Endothelial cell of umbilical vein (primary cell): Measurements from ENCODE around the gene ATG101. TPM values are rescaled to one million over a fixed set of nuclear protein-coding genes. Genes with fewer than 3 reads are reported as not detected.

ENCODE experiments used
- BruUV-seq: library from RNA; stranded (reverse); fragments of 400-500 nt; replicated peaks from 2 replicates; lab custom pipeline; 2021; lab: Mats Ljungman, UMichigan
- CTCF ChIA-PET: fragments of 300-600, 350-600 bp; sonication (Branson Sonifier 250); formaldehyde crosslinking; loops from one replicate; lab custom pipeline; 2021; ENCODE audit warnings: antibody characterized with exemption, inconsistent platforms; lab: Charles Lee
- POLR2A ChIA-PET: fragments of 300-600, 350-600 bp; sonication (Branson Sonifier 250); formaldehyde crosslinking; loops from one replicate; lab custom pipeline; 2021; ENCODE audit warnings: antibody characterized with exemption, inconsistent platforms; lab: Charles Lee
- DNase-seq: peaks from one replicate; pipeline ENCODE4 v3.0.0-alpha.2; 2011; ENCODE audit warnings: low read depth, low spot score
- FAIRE-seq: peaks from 2 replicates; lab custom pipeline; 2011; peaks lifted over from hg19 to GRCh38; lab: Jason Lieb, UNC
- H2AFZ ChIP-seq: 2 replicates; pipeline ENCODE4 v1.6.0; 2012; ENCODE audit warnings: low read depth, low read length, control low read depth, inconsistent platforms
- H3K27ac ChIP-seq: 2 replicates; pipeline ENCODE4 v1.5.1; 2011; ENCODE audit warnings: low read depth, mild to moderate bottlenecking, control low read depth, low read length, moderate library complexity; ENCODE audit not compliant: insufficient read depth
- H3K27me3 ChIP-seq, 2 experiments: 2 replicates each; pipeline versions ENCODE4 v1.6.0 to v1.6.1; 2011; ENCODE audit warnings: low read length in 2 of 2, mixed read lengths in 1 of 2; ENCODE audit not compliant: control insufficient read depth in 2 of 2, insufficient read depth in 2 of 2
- H3K36me3 ChIP-seq, 2 experiments: 2 replicates in 1 of 2; 3 replicates in 1 of 2; pipeline ENCODE4 v1.5.1; 2011; ENCODE audit warnings: low read length in 2 of 2, mild to moderate bottlenecking in 1 of 2, moderate library complexity in 1 of 2; ENCODE audit not compliant: control insufficient read depth in 2 of 2, insufficient read depth in 2 of 2; ENCODE audit errors: extremely low read depth in 1 of 2
- H3K4me1 ChIP-seq: 3 replicates; pipeline ENCODE4 v1.5.1; 2011; ENCODE audit warnings: mild to moderate bottlenecking, low read length; ENCODE audit not compliant: control insufficient read depth, insufficient read depth; ENCODE audit errors: extremely low read depth
- H3K4me2 ChIP-seq: 2 replicates; pipeline ENCODE4 v1.6.1; 2011; ENCODE audit warnings: low read length, control low read depth, mixed read lengths; ENCODE audit not compliant: insufficient read depth
- H3K4me3 ChIP-seq, 3 experiments: fragments of 200-600 bp in 1 of 3; sonication (generic), shearing (Covaris generic) in 1 of 3; replicated peaks in 1 of 3; 2 replicates each; pipeline ENCODE4 v1.5.1; 2011 to 2016; ENCODE audit warnings: control low read depth in 3 of 3, low read length in 3 of 3, mild to moderate bottlenecking in 2 of 3, inconsistent platforms in 1 of 3, low read depth in 1 of 3, moderate library complexity in 1 of 3; ENCODE audit not compliant: insufficient read depth in 1 of 3
- H3K79me2 ChIP-seq: 2 replicates; pipeline ENCODE4 v1.6.0; 2012; ENCODE audit warnings: low read length, inconsistent platforms; ENCODE audit not compliant: control insufficient read depth, insufficient read depth
- H3K9ac ChIP-seq: replicated peaks from 2 replicates; pipeline ENCODE3; 2011; ENCODE audit warnings: low read length, control low read depth; ENCODE audit not compliant: insufficient read depth; ENCODE audit errors: extremely low read depth
- H3K9me1 ChIP-seq: replicated peaks from 3 replicates; pipeline ENCODE4 v1.6.0; 2011; ENCODE audit warnings: mild to moderate bottlenecking, low read length; ENCODE audit not compliant: control insufficient read depth, insufficient read depth; ENCODE audit errors: extremely low read depth
- H3K9me3 ChIP-seq: replicated peaks from 2 replicates; pipeline ENCODE4 v1.5.1; 2012; ENCODE audit warnings: low read length, inconsistent platforms; ENCODE audit not compliant: control insufficient read depth, insufficient read depth
- H4K20me1 ChIP-seq: replicated peaks from 2 replicates; pipeline ENCODE3; 2011; ENCODE audit warnings: mild to moderate bottlenecking, low read length; ENCODE audit not compliant: control insufficient read depth, insufficient read depth; ENCODE audit errors: extremely low read depth
- CTCF ChIP-seq, 2 donors: IDR thresholded peaks; 1 replicate in 1 of 2; 2 replicates in 1 of 2; pipeline ENCODE4 v1.5.1; 2011; ENCODE audit warnings: low read length in 2 of 2, mild to moderate bottlenecking in 2 of 2, moderate library complexity in 2 of 2, control low read depth in 1 of 2, inconsistent platforms in 1 of 2, low read depth in 1 of 2; ENCODE audit not compliant: insufficient read depth in 1 of 2; ENCODE audit errors: extremely low read depth in 1 of 2
- EZH2 ChIP-seq: IDR thresholded peaks from 2 replicates; pipeline ENCODE4 v1.6.1; 2012; ENCODE audit warnings: borderline replicate concordance, low read depth, mild to moderate bottlenecking, moderate library complexity, low read length, inconsistent platforms; ENCODE audit not compliant: severe bottlenecking
- FOS ChIP-seq: IDR thresholded peaks from 2 replicates; pipeline ENCODE4 v1.6.1; 2011; ENCODE audit warnings: mild to moderate bottlenecking, low read length, moderate library complexity, borderline replicate concordance; ENCODE audit not compliant: insufficient read depth
- GATA2 ChIP-seq: IDR thresholded peaks from 2 replicates; pipeline ENCODE4 v1.7.0; 2011; ENCODE audit warnings: low read depth, mild to moderate bottlenecking, moderate library complexity, mixed read lengths, low read length; ENCODE audit not compliant: insufficient read length, insufficient read depth
- JUN ChIP-seq: IDR thresholded peaks from 2 replicates; pipeline ENCODE4 v1.6.1; 2011; ENCODE audit warnings: borderline replicate concordance, low read depth; ENCODE audit not compliant: insufficient read length, insufficient read depth
- MAX ChIP-seq: IDR thresholded peaks from 2 replicates; pipeline ENCODE4 v1.6.1; 2011; ENCODE audit not compliant: insufficient read depth, insufficient read length
- MYC ChIP-seq: IDR thresholded peaks from one replicate; pipeline ENCODE4 v1.6.1; 2011; ENCODE audit warnings: mild to moderate bottlenecking, low read depth, low read length
- POLR2A ChIP-seq: IDR thresholded peaks from 2 replicates; pipeline ENCODE4 v1.6.1; 2012; ENCODE audit warnings: low read depth, mild to moderate bottlenecking, control low read depth, low read length
- POLR2AphosphoS5 ChIP-seq: IDR thresholded peaks from 2 replicates; pipeline ENCODE4 v1.6.1; 2012; ENCODE audit warnings: low read depth, mild to moderate bottlenecking, control low read depth, low read length, moderate library complexity; ENCODE audit not compliant: insufficient read depth
- dilution Hi-C: fragments of 300-500 bp; cut with MboI; formaldehyde crosslinking; loops from one replicate; pipeline ENCODE4 v1.15.0; 2019; ENCODE audit warnings: low sequenced_read_pairs; ENCODE audit not compliant: extremely low pct_ligation_motif_present
- intact Hi-C: fragments of 100-400 bp; cut with micrococcal nuclease; formaldehyde crosslinking; loops from one replicate; pipeline ENCODE4 v1.10.0; 2022
- polyA plus RNA-seq, 4 experiments: library from polyadenylated mRNA; depleted of rRNA in 3 of 4; stranded (reverse) in 3 of 4; unstranded in 1 of 4; fragments of >200 nt; gene quantifications; 2 replicates each; pipeline versions ENCODE4 v1.2.1 to v1.2.3, GENCODE V29; 2011 to 2012; ENCODE audit warnings: missing spikeins in 1 of 4
- total RNA-seq: library from RNA; stranded (reverse); gene quantifications from 2 replicates; pipeline ENCODE4 v1.2.3, GENCODE V29; 2021

The ATG101 gene
- total and polyA plus RNA-seq, 2 donors (not counting 3 experiments of a cell fraction or from before 2014, with no cell fraction given), result 41.6 to 78.4 TPM

- dilution Hi-C loops, result no loop called here
Observed at GRCh38 chr12:52067081-52067374, 2.8 kb upstream of the ATG101 start.

More at GRCh38 chr12:52067081-52067374, 2.8 kb upstream of the ATG101 start:
- H3K9me1 ChIP-seq, result no peaks in the 10 kb centered on the region
- BruUV-seq, result no TSS peak
- peaks cover 20% of the 10 kb centered on the region for H3K4me1 ChIP-seq
- no peaks in the 10 kb centered on the region for H3K36me3 ChIP-seq
- POLR2A ChIA-PET, result interaction anchor here (0.6 to 1.7 kb wide), 4 partner anchors 34 to 1027 kb away, joined by 3 to 10 read pairs (median 6); partner anchors contain the start of gene TAMALIN
- DNase-seq (no peak), FAIRE-seq (no peak)
- no peak overlapping the region for H3K4me3 ChIP-seq
- CTCF ChIA-PET, result interaction anchor here (1.2 to 7.2 kb wide), 5 partner anchors 8 to 74 kb away, joined by 3 to 156 read pairs (median 5); no protein-coding TSS in a partner anchor
- no peaks in the 10 kb centered on the region for H3K9me3 ChIP-seq
- intact Hi-C loops, result no loop called here
- peaks cover 22% of the 10 kb centered on the region for H3K79me2 ChIP-seq
- H3K9ac ChIP-seq, result no peak overlapping the region
- no peak for TF ChIP-seq MAX
- TF ChIP-seq JUN, result no peak
- no peak for TF ChIP-seq CTCF (IDR thresholded peaks at IDR 0.05; ENCODE audit: extremely low read depth in 1 of 2, insufficient read depth in 1 of 2, low read depth in 1 of 2, low read length in 2 of 2)
- no peak for TF ChIP-seq POLR2A
- no peak for TF ChIP-seq EZH2
- TF ChIP-seq GATA2, result no peak
- TF ChIP-seq FOS, result no peak
- no peak for TF ChIP-seq POLR2AphosphoS5
- no peak for TF ChIP-seq MYC
- no peaks in the 10 kb centered on the region for H4K20me1 ChIP-seq
- no peak overlapping the region for H3K4me2 ChIP-seq
- no peak overlapping the region for H3K27ac ChIP-seq
- no peaks in the 10 kb centered on the region for H3K27me3 ChIP-seq
- no peak overlapping the region for H2AFZ ChIP-seq
